ENCODE results near the gene DHX16.

DHX16 gene

GRCh38 chr6:30626484-30627366 is 46.1 kb downstream of the DHX16 start, which contains the start of gene ATAT1:
TSS of gene ATAT1 (plus strand) at chr6:30626874.
- DNase-seq = peak; percentile 56

- no peak for DNase-seq
These were observed 47.3 kb downstream of the DHX16 start for GRCh38 chr6:30625511-30625910.

- no peak for DNase-seq
These were observed 53.2 kb downstream of the DHX16 start for GRCh38 chr6:30619561-30619960.

- DNase-seq = no peak
These were observed 54.5 kb downstream of the DHX16 start for GRCh38 chr6:30618270-30618797.

GRCh38 chr6:30617565-30618269 is 55.1 kb downstream of the DHX16 start, which contains the start of gene MRPS18B:
TSS of gene MRPS18B (plus strand) at chr6:30617840. CDS start at chr6:30617866, 26 bp downstream.
- DNase-seq = peak; percentile 99

GRCh38 chr6:30616811-30617564 is 55.8 kb downstream of the DHX16 start, which contains the start of gene PPP1R10:
TSS of gene PPP1R10 (minus strand) at chr6:30617243. CDS start at chr6:30609944, 7,299 bp downstream.
- peak; percentile 100 for DNase-seq

GRCh38 chr6:30615958-30616810 is 56.6 kb downstream of the DHX16 start:
- no peak for DNase-seq

- no peak for DNase-seq
These were observed 57.4 kb downstream of the DHX16 start for GRCh38 chr6:30615219-30615957.

- peak; percentile 74 for DNase-seq
These were observed 58.0 kb downstream of the DHX16 start for GRCh38 chr6:30614843-30615218.

GRCh38 chr6:30614044-30614842 is 58.6 kb downstream of the DHX16 start:
- DNase-seq = no peak

GRCh38 chr6:30613251-30614043 is 59.4 kb downstream of the DHX16 start:
- no peak for DNase-seq

- DNase-seq = no peak
These were observed 60.0 kb downstream of the DHX16 start for GRCh38 chr6:30612687-30613248.

GRCh38 chr6:30612213-30612612 is 60.6 kb downstream of the DHX16 start:
- DNase-seq = no peak

GRCh38 chr6:30611856-30612194 is 61.0 kb downstream of the DHX16 start:
- no peak for DNase-seq

GRCh38 chr6:30611150-30611855 is 61.5 kb downstream of the DHX16 start:
- no peak for DNase-seq

GRCh38 chr6:30610065-30610464 is 62.7 kb downstream of the DHX16 start:
- DNase-seq = no peak

- no peak for DNase-seq
These were observed 68.8 kb downstream of the DHX16 start for GRCh38 chr6:30603961-30604360.
